ENCODE results near the gene TMEM42.
"Not testable (repeated sequence)": the region's sequence is repeated elsewhere in the genome, so short reads cannot be mapped to it uniquely, and the experiment has no call there.

TMEM42 gene
- total RNA-seq, result 11.4 reads per million, percentile 34 among the genes with 10 or more reads in this experiment

DNA sequence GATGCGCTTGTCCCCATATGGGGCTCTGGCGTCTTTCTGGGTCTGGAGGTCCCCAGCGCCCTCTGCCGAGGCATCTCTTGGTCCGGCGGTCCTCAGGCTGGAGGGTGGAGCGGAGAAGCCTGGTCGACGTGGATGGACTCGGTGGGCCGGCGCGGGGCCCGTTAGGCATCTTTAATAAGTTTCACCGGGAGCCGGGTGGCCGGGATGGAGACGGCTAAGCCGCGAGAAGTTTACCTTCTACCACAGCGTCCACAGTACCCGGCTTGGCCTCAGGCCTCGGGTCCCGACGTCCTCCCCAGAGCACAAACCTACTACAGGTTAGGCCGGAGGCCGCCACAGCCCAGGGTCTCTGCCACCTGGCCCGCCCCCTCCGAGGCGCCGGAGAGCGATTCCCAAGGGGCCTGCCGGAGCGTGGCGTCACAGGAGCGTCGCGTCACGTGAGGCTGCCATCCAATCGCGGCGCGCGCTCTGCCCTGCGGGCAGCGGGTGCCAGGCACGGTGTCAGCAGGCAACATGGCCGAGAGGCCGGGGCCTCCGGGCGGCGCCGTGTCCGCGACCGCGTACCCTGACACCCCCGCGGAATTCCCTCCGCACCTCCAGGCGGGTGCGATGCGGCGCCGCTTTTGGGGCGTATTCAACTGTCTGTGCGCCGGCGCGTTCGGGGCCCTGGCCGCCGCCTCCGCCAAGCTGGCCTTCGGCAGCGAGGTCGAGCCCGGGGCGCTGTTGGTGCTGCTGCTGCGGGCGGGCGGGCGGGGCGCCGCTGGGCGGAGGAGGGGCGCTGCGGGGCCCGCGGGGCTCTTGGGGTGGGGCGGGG is at the start of gene TMEM42:
TMEM42 (plus strand) TSS at position 501 of the 814 bp plus-strand sequence; CDS start at position 514, 13 bp downstream.
- DNase-seq, result peak; percentile 79

DNA sequence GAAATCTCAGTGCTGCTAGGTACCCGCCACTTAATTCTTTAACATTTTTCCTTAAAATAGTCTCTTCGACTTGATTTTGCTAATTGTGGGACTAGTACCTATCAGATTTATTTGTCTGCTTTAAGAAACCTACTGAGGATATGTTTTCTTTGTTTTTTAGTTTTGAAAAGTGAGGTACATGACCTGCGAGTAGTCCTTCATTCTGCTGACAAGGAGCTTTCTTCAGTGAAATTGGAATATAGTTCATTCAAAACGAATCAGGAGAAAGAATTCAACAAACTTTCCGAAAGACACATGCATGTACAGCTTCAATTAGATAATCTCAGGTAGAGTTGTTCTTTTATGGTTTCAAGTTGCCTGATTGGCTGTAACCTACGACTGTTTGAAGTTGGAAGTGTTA is 47.0 kb upstream of the TMEM42 start:
- DNase-seq, result no peak

DNA sequence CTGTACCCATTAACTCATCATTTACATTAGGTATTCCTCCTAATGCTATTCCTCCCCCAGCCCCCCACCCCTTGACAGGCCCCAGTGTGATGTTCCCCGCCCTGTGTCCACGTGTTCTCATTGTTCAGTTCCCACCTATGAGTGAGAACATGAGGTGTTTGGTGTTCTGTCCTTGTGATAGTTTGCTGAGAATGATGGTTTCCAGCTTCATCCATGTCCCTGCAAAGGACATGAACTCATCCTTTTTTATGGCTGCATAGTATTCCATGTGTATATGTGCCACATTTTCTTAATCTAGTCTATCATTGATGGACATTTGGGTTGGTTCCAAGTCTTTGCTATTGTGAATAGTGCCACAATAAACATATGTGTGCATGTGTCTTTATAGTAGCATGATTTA is 45.4 kb upstream of the TMEM42 start:
- not testable (repeated sequence) for DNase-seq

DNA sequence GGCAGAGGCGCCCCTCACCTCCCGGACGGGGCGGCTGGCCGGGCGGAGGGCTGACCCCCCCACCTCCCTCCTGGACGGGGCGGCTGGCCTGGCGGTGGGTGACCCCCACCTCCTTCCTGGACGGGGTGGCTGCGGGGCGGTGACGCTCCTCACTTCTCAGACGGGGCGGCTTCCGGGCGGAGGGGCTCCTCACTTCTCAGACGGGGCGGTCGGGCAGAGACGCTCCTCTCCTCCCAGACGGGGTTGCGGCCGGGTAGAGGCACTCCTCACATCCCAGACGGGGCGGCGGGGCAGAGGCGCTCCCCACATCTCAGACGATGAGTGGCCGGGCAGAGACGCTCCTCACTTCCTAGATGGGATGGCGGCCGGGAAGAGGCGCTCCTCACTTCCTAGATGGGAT is 40.5 kb upstream of the TMEM42 start:
- DNase-seq, result not testable (repeated sequence)

DNA sequence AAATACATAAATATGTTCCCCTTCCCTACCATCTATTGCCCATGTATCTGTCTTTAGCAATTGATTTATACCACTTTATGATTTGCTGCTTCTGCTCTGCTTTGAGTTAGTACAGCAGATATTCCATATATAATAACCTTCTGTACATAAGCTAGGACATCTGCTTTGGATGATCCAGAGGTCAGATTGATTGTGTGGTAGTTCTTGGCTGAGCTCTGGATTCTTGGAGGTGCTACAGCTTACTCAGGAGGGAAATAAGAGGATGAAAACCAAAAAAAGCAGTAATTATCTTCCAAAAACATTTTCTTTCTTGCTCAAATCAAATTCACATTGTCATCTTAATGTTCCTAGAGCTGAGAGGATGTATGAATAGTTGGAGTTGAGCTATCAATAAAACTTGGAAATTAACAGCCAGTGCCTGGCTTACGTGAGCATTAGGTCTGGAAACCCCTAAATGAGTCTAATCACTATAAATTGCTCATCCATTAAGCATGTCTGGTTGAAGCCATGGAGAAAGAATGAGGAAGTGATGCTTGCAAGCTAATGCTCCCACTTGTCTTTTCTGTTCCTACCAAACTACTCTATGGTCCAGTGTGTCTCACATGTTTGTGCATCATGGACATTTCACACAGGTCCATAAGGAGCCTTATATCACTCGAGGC is 36.3 kb upstream of the TMEM42 start:
- no peak for DNase-seq

DNA sequence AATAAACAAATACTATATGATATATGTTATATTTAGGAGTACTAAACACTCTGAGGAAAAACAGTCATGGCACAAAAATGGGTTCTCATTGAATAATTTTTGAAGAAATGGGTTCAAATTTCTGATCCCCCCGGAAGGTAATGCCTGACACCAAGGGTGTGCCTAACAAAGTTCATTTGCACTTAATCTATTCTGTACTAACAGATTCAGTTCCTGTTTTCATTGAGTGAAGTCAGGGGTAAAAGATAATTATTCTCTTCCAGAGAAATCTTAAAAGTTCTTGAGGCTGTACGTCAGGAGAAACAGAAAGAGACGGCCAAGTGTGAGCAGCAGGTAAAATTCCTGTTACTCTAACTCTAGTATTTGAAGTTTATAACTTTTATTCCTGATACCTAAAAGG is 34.5 kb upstream of the TMEM42 start:
- DNase-seq, result no peak

DNA sequence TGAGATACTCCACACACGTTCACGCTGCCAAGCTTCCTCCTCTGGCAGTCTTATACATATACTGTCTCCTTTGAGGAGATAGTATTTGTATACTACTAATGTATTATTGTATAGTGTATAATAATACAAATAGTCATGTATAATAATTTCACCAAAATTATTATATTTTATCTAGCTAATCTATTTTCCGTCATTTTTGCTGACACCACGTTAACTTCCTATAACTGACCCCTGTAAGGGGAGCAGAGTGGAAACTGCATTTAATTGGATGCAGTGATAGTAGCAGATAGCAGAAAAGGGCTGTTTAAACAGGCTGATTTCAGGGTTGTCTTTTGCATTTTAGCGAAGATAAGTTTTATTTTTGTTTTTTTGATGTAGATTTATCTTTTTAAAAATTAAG is 30.5 kb upstream of the TMEM42 start:
- no peak for DNase-seq

DNA sequence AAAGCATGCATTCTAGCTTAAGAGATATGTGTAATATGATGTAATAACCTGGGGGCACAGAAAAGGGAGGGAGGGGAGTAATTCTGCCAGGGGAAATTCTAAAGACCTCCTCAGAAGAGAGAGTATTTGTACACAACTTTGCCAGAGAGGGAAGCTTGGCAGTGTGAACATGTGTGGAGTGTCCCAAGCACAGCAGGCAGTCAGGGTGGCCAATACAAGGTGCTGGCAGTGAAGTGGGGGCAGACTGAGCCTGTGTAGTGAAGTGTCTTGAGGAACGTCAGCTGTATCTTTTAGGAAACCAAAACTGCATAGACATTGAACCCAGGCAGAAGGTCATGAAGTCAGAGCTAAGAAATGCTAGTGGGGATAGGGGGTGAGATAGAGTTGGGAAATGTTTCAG is 29.7 kb upstream of the TMEM42 start:
- DNase-seq, result no peak

DNA sequence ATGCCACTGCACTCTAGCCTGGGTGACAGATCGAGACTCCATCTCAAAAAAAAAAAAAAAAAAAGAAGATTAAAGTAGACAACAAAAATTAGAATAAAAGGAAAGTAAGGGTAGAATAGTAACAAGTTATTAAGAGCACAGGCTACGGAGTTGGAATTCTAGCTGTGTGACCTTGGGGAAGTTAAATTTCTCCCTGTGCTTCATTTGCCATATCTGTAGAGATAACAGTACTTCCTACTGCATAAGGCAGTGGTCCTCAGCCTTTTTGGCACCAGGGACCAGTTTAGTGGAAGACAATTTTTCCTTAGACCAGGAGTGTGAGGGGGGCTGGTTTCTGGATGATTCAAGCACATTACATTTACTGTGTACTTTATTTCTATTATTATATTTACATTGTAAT is 28.7 kb upstream of the TMEM42 start:
- DNase-seq, result no peak

DNA sequence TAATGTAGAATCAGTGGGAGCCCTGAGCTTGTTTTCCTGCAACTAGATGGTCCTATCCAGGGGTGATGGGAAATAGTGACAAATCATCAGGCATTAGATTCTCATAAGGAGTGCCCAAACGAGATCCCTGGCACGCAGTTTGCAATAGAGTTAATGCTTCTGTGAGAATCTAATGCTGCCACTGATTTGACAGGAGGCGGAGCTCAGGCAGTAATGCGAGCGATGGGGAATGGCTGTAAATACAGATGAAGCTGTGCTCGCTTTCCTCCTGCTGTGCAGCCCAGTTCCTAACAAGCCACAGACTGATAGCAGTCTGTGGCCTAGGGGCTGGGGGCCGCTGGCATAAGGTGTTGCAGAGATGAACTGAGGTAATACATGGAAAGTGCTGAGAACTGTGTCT is 28.3 kb upstream of the TMEM42 start:
- DNase-seq, result no peak

DNA sequence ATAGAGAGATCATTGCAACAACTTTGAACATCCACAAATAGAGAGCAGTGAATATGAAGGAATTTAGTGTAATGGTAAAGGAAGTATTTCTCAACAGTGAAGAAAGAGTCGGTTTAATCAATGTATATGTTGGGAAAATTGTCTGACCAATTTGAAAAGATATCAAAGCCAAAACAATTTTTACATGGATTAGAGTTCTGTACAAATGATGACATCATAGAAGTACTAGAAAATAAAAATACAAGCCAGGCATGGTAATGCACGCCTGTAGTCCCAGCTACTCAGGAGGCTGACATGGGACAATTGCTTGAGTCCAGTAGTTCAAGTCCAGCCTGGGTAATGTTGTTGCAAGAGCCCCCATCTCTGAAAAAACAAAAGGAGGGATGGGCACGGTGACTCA is 26.0 kb upstream of the TMEM42 start:
- no peak for DNase-seq

DNA sequence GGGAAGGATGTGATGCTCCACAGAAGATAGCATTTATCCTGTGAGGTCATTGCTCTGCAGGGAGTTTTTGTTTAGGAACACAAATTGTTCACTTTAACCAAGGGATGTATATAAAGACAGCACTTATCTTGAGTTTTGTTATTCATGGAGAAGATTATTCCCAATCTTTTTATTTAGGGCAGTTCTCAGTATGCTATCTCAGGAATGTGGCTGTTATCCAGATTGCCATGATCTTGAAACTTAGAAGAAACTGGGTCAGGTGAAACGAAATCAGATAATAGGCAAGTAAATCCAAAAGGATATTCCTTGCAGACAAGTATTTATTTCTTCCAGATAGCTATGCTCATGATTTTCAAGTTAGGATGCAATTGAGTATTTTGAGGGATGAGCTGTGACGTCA is 19.3 kb upstream of the TMEM42 start:
- DNase-seq, result no peak

DNA sequence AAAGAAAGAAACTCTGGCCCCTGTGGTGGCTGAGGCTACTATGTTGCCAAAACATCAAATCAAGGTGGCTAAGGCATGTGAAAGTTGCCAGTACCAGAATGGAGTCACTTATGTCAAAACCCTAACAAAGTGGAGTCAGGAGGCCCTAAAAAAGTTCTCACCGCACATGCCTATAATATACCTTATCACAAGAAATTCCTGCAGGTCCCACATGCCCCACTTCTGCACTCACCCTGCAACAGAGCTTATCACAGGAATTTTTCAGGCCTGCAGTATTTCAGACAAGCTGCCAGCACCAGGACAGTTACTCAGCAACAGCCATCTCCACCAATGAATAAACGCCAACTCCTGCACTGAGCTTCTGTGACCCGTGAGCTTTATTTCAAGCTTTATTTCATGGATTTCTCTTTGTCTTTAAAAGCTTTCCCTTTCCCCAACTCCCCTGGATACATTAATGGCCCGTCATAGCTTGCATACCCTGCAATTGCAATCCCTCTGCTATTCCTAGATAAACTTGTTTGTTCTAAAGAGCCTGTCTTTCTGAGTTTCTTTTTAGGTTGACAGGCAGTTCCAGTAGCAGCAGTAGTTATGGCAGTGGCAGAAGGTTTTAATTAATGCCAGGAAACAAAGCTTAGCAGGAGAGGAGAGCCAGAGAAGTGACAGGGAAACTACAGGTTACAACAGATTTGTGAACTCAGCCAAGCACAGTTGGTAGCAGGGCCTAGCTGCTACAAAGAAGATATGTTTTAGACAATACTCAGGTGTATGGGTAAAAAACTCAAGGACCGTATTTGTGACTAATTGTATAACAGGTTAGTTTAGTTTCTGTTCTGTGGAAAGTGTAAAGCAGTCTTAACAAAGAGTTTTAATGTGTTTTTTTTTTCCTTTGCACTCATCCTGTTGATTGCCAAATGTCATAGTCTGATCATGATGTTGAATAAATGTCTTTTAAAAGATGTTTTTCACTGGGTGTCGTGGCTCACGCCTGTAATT is 15.9 kb upstream of the TMEM42 start:
- DNase-seq, result no peak

DNA sequence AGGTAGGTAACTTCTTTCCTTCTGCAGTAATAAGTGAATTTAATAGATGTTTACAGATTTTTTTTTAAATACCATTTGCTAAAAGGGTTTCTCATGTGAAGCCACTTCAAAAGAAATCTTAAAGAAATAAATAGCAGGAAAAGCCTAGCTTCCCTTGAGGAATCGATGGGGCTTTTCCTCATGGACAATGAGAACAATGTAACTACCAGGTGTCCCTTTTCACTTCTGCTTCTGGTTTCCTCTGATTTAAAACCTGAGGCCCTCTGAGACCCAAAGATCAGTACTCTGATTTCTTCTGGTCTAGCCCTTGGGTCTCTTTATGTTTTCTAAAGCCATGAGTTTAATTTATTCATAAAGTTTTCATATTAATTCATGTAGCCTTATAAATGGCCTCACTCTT is 13.1 kb upstream of the TMEM42 start:
- no peak for DNase-seq

DNA sequence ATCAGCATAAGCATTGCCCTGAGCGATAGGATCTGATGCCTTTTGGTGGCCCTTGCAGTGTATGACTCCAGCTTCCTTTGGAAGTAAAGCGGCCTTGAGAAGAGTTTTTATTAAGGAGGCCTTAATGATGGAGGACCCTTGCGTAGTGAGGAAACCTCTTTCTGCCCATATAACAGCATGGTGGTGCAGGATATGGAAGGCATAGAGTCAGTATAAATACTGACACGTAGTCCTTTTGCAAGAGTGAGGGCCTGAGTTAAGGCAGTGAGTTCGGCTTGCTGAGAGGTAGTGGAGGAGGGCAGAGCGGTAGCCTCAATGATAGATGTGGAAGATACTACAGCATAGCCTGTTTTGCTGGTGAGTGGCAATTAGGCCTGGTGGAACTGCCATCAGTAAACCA is 5.0 kb upstream of the TMEM42 start:
- not testable (repeated sequence) for DNase-seq

DNA sequence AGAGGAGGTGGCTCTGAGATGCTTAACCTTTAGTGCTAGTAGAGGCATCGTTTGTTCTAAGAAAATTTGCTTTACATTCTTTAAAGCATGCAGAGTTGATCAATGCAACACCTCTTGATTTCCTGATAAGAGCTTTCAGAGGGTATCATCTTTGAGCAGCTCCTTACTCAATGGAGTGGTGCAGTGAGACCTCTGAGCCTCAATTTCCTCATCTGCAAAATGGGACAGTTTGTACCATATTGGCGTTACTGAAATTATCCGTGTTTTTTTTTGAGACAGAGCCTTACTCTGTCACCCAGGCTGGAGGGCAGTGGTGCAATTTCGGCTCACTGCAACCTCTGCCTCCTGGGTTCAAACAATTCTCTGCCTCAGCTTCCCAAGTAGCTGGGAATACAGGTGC is 1.6 kb upstream of the TMEM42 start:
- no peak for DNase-seq

DNA sequence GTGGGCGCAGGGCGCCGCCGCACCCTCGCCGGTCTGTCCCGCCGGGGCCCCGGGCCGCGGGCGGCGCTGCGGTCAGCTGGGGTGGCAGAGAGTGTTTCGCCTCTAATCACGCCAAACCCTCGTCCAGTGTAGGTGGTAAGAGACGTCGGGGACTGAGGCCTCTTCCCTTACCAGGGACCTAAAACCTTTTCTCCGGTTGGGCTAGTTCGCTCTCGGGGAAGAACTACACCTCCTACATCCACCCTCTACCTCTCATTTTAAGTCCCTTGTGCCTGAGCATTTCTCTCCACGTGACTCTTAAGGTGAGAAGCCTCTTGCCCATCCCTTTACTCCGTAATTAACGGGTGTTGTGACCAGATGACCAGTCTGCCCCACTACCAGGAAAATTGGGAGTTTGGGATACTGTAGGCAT is 520 bp downstream of the TMEM42 start:
- DNase-seq, result no peak

DNA sequence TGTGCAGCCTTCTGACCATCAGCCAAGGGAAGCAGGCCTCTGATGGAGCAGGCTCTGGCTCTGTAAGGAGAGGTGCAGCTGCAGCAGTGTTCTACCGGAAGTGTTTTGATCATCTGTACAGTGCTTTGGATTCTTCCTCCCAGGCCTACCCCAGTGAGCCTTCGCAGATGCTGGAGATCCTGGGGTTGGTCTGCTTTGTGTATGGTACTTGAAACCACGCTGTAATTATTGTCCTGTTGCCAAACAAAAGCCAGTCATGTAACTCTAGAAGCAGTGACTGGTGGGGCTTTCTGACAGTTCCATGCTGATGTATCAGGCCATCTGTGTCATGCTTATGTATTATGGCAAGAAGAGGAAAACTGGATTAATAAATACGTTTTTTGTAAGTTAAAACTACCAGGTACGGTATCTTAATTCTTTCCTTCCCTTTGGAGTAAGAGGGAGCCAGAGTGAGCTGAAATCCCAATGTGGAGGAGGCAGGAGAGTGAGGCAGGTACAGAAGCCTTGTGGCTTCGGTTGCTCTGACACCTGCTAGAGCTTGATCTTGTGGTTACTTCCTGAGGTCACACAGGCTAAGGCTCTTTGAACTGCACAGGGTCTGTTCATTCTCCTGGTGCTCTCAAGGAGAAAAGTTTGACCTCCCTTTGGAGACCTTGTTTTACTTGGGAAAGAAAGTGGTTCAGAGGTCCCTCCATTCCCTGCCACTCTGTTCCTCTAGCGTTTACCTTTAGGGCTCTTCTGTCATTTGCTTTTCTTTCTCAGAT is 3.7 kb downstream of the TMEM42 start:
- DNase-seq, result no peak

DNA sequence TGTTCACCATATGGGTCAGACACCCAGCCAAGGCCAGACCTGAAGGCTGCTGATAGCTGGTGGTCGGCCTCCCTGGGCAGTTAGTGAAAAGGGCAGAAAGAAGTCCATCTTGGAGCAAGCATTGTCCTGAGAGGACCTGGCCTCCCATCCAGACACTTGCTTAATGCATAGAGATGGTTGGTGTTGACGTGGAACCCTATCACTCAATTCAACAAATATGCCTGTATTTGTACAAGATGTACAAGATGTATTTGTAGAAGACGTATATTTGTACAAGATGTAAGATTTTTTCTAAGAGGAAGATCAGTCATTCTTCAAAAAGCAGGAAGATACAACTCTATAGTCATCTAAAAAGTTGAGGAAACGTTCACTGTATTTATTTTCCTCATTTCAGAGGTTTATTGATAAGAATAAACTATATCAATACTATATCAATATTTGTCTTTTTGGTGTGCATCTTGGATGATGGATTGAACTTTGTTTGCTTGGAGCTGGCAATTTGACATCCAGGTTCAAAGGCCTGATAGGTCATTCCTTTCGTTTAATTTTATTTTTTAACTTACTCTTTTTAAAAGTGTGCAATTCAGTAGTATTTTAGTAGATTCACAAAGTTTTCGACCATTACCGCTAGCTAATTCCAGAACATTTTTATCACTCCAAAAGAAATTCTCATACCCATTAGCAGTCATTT is 5.9 kb downstream of the TMEM42 start:
- DNase-seq, result no peak

DNA sequence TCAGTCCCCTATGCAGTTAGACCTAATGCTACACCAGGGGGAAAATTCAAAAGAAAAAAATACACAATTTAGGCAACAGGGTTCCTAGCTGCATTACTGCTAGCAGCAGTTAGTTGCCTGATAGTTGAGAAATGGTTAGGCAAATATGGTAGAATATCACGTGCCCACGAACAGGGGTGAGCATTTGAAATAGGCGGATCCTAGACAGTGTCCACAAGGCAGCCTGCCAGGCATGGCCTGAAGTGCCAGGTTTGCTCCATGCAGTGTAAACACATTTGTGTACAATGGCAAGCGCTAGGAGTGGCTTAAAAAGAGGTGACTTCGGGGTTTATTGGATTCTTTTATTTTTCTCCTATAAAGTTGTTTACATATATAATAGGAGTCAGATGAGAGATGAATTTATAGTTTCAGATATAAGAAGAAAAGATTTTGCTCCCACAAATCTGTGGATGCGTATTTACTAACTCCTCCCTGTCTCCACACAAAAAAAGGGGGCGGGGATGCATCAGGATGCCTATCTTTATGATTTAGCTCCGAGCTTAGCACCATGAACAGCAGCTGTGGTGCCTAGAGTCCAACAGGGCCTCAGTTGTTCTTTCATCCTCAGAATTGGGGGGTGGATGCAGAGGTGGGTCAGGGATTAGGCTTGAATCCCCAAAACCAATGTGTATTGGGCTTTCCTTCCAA is 8.8 kb downstream of the TMEM42 start:
- DNase-seq, result no peak

DNA sequence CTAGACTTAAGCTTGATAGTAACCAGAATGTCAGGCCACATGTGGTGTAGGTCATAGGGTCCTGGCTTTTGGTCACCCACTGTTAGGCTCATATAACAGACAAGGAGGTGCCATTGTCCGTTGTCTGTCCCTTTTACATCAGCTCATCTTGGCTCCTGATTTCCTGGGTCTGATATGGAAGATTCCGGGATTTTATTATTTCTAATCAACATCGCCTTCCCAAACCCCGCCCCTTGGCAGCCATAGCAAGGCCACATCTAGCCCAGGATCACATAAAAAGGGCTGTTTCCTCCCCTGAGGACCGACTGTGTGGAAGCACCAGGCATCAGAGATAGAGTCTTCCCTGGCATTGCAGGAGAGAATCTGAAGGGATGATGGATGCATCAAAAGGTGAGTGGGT is 12.6 kb downstream of the TMEM42 start, which contains the start of gene TGM4:
TGM4 (plus strand) TSS at position 301 of the 400 bp plus-strand sequence; CDS start at position 372, 71 bp downstream.
- no peak for DNase-seq

Data from effector CD4-positive, alpha-beta T cell (primary cell).